ENCODE data around the gene PPAN. TPM values are rescaled to one million over a fixed set of nuclear protein-coding genes. Genes with fewer than 3 reads are reported as not detected.

Gene PPAN
- polyA plus RNA-seq, 1 donor: 41.3 TPM

- no peak overlapping the region for H3K27ac ChIP-seq (ENCODE audit: low read length)
- H3K36me3 ChIP-seq (ENCODE audit: control insufficient read depth, insufficient read depth, low read length): peaks cover 81% of the 10 kb centered on the region
- H3K4me1 ChIP-seq (ENCODE audit: control insufficient read depth, insufficient read depth, low read length): no peaks in the 10 kb centered on the region
- no peaks in the 10 kb centered on the region for H3K27me3 ChIP-seq (ENCODE audit: control insufficient read depth, insufficient read depth, low read length)
- DNase-seq: no peak
- no peaks in the 10 kb centered on the region for H3K9me3 ChIP-seq (ENCODE audit: control insufficient read depth, low read depth, low read length)
- H3K4me3 ChIP-seq (ENCODE audit: low read length): no peak overlapping the region
- no CpG with 5 or more reads among the region's 4 CpGs for WGBS (ENCODE audit: insufficient coverage, low lambda C conversion rate)
These were observed 49.7 kb downstream of the PPAN start for GRCh38 chr19:10155839-10156238.

DNA sequence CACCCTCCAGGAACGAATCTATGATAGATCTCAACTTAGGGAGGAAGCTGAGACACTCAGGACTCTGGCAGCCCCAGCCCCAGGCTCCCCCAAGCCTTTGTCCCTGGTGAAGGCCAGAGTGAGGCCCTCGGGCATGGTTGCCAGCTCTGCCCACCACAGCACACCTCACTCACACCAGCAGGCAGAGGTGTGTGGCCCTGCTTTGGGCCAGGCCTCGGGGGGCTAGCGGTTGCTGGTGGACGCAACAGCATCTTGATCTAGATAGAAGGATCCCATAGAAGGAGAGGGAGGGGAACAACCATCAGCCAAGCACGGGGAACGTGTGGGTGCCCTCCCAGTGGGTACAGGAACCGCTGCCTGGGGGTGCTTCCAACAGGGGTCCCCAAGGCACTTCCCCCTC lies 51.9 kb downstream of the PPAN start:
- no peak for DNase-seq
- peaks cover 78% of the 10 kb centered on the region for H3K36me3 ChIP-seq (ENCODE audit: control insufficient read depth, insufficient read depth, low read length)
- no CpG with 5 or more reads among the region's 8 CpGs for WGBS (ENCODE audit: insufficient coverage, low lambda C conversion rate)
- no peak overlapping the region for H3K4me3 ChIP-seq (ENCODE audit: low read length)
- H3K27me3 ChIP-seq (ENCODE audit: control insufficient read depth, insufficient read depth, low read length): no peaks in the 10 kb centered on the region
- no peak overlapping the region for H3K27ac ChIP-seq (ENCODE audit: low read length)
- H3K4me1 ChIP-seq (ENCODE audit: control insufficient read depth, insufficient read depth, low read length): no peaks in the 10 kb centered on the region
- no peaks in the 10 kb centered on the region for H3K9me3 ChIP-seq (ENCODE audit: control insufficient read depth, low read depth, low read length)

DNA sequence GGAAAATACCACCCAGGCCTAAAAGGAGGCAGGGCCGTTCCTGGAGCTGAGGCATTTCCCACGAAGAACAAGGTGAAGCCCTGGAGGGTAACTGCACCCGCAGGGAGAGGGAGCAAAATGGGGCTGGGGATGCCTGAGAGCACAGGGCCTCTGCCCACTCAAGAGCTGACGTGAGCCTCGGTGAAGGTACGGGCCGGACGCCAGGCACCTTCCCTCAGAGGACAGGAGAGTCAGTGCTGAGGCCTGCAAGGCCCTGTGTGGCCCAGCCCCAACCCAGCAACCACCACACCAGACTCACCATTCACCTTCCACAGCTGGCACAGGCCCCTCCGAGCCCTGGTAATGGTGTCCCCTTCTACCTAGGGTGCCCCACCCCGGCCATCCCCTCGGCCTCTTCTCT lies 52.3 kb downstream of the PPAN start:
- H3K36me3 ChIP-seq (ENCODE audit: control insufficient read depth, insufficient read depth, low read length): peaks cover 80% of the 10 kb centered on the region

GRCh38 chr19:10159610-10160009 lies 53.4 kb downstream of the PPAN start:
- WGBS (ENCODE audit: insufficient coverage, low lambda C conversion rate): 76% methylated on average over 5 of the region's 16 CpGs
- no peak overlapping the region for H3K4me3 ChIP-seq (ENCODE audit: low read length)
- DNase-seq: no peak
- H3K9me3 ChIP-seq (ENCODE audit: control insufficient read depth, low read depth, low read length): no peaks in the 10 kb centered on the region
- peaks cover 78% of the 10 kb centered on the region for H3K36me3 ChIP-seq (ENCODE audit: control insufficient read depth, insufficient read depth, low read length)
- H3K4me1 ChIP-seq (ENCODE audit: control insufficient read depth, insufficient read depth, low read length): no peaks in the 10 kb centered on the region
- no peak overlapping the region for H3K27ac ChIP-seq (ENCODE audit: low read length)
- H3K27me3 ChIP-seq (ENCODE audit: control insufficient read depth, insufficient read depth, low read length): no peaks in the 10 kb centered on the region

More for the DNA sequence above, 52.3 kb downstream of the PPAN start:
- no peak for DNase-seq
- WGBS (ENCODE audit: insufficient coverage, low lambda C conversion rate): 100% methylated on average over 2 of the region's 11 CpGs
- Histone ChIP-seq H3K27ac (ENCODE audit: low read length) (no peak overlapping the region), H3K4me3 (ENCODE audit: low read length) (no peak overlapping the region), H3K27me3 (ENCODE audit: control insufficient read depth, insufficient read depth, low read length) (no peaks in the 10 kb centered on the region), H3K9me3 (ENCODE audit: control insufficient read depth, low read depth, low read length) (no peaks in the 10 kb centered on the region), H3K4me1 (ENCODE audit: control insufficient read depth, insufficient read depth, low read length) (no peaks in the 10 kb centered on the region)

Other genes with a start within 250 kb of the PPAN start
- 15.9 TPM for gene OLFM2, start 169.8 kb upstream of the PPAN start, polyA plus RNA-seq
- 5.6 TPM for gene COL5A3, start 95.9 kb upstream of the PPAN start, polyA plus RNA-seq
- not detected for gene RDH8, start 92.9 kb upstream of the PPAN start, polyA plus RNA-seq
- gene SHFL, start 20.0 kb upstream of the PPAN start, polyA plus RNA-seq: 44.5 TPM
- 6.6 TPM for gene ANGPTL6, start 3.7 kb upstream of the PPAN start, polyA plus RNA-seq
- gene P2RY11, start 5.3 kb downstream of the PPAN start, polyA plus RNA-seq: 14.4 TPM
- 221 TPM for gene EIF3G, start 13.5 kb downstream of the PPAN start, polyA plus RNA-seq
- 51.9 TPM for gene DNMT1, start 88.6 kb downstream of the PPAN start, polyA plus RNA-seq
- 4.4 TPM for gene S1PR2, start 125.0 kb downstream of the PPAN start, polyA plus RNA-seq
- 37.2 TPM for gene MRPL4, start 145.9 kb downstream of the PPAN start, polyA plus RNA-seq
- gene ICAM1, start 164.8 kb downstream of the PPAN start, polyA plus RNA-seq: 14.8 TPM
- 1.2 TPM for gene ICAM4, start 180.6 kb downstream of the PPAN start, polyA plus RNA-seq
- 0.87 TPM for gene ICAM5, start 183.6 kb downstream of the PPAN start, polyA plus RNA-seq
- 7.6 TPM for gene ZGLP1, start 203.5 kb downstream of the PPAN start, polyA plus RNA-seq
- 17.9 TPM for gene FDX2, start 209.7 kb downstream of the PPAN start, polyA plus RNA-seq
- gene RAVER1, start 227.2 kb downstream of the PPAN start, polyA plus RNA-seq: 45.2 TPM
- 5.3 TPM for gene ICAM3, start 233.3 kb downstream of the PPAN start, polyA plus RNA-seq

All from large intestine (tissue), 3 donors.